22Rv1 (cell line): Measurements from ENCODE around the gene AGPAT4.
"Not testable (repeated sequence)": the region's sequence is repeated elsewhere in the genome, so short reads cannot be mapped to it uniquely, and the experiment has no call there.

ENCODE experiments used
- H3K27ac ChIP-seq: fragments of 450-650 bp; 2 replicates; pipeline ENCODE4 v1.5.1; 2017
- CTCF ChIP-seq: fragments of 450-650 bp; IDR thresholded peaks from 2 replicates; pipeline ENCODE4 v1.5.1; 2017; ENCODE audit warnings: mild to moderate bottlenecking
- ZFX ChIP-seq: fragments of 450-650 bp; IDR thresholded peaks from 2 replicates; pipeline ENCODE4 v1.6.1; 2017; ENCODE audit warnings: antibody characterized with exemption, borderline replicate concordance

AGPAT4 gene

GRCh38 chr6:161128680-161129196 lies 145.1 kb downstream of the AGPAT4 start:
- TF ChIP-seq ZFX (no peak), CTCF (no peak)
- H3K27ac ChIP-seq, result no peak overlapping the region

GRCh38 chr6:161128230-161128629 lies 145.6 kb downstream of the AGPAT4 start:
- TF ChIP-seq CTCF (no peak), ZFX (no peak)
- no peak overlapping the region for H3K27ac ChIP-seq

- no peak overlapping the region for H3K27ac ChIP-seq
- TF ChIP-seq ZFX (no peak), CTCF (no peak)
Observed at GRCh38 chr6:161127071-161127740, 146.7 kb downstream of the AGPAT4 start.

DNA sequence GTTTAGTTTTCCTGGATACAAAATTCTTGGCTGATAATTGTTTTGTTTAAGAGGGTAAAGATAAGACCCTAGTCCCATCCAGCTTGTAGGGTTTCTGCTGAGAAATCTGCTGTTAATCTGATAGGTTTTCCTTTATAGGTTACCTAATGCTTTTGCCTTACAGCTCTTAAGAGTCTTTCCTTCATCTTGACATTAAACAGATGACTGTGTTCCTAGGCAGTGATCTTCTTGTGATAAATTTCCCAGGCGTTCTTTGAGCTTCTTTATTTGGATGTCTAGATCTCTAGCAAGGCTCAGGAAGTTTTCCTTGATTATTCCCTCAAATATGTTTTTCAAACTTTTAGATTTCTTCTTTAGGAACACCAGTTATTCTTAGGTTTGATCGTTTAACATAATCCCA lies 148.3 kb downstream of the AGPAT4 start:
- no peak overlapping the region for H3K27ac ChIP-seq
- TF ChIP-seq ZFX (no peak), CTCF (no peak)

- H3K27ac ChIP-seq, result not testable (repeated sequence)
Observed at GRCh38 chr6:161123319-161123718, 150.5 kb downstream of the AGPAT4 start.

DNA sequence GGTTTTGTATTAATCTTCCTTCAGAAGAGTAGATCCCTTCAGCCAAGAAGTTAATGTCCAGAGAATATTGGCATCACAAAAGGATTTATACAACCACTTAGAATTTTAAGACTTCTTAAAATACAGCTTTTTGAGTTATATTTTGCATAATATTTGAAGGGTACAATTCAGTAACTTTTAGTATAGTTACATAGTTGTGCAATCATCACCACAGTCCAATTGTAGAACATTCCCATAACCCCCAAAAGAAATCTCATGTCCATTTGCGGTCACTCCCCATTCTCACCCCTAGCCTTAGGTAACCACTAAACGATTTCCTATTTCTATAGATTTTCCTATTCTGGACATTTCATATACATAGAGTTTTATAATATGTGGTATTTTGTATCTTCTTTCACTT lies 155.9 kb downstream of the AGPAT4 start:
- H3K27ac ChIP-seq, result no peak overlapping the region
- TF ChIP-seq CTCF (no peak), ZFX (no peak)

DNA sequence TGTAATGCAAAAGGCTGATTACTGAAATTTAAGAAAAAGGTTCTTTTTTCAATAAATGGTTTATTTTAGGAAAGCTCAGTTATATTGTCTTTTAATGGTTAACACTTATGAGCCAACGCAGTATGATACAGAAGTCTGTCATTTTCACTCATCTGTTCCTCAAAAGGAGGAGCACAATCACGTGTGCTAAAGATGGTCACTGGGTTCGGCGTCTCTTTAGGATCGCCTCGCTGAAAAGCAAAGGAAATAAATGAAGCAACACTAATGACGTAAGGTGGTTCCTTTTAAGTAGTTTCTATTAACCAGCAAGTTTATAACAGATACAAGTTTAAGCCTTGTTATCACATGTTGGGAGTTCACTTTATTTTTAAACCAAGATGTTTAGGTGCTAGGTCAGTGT lies 156.6 kb downstream of the AGPAT4 start:
- H3K27ac ChIP-seq, result no peak overlapping the region
- TF ChIP-seq ZFX (no peak), CTCF (no peak)

DNA sequence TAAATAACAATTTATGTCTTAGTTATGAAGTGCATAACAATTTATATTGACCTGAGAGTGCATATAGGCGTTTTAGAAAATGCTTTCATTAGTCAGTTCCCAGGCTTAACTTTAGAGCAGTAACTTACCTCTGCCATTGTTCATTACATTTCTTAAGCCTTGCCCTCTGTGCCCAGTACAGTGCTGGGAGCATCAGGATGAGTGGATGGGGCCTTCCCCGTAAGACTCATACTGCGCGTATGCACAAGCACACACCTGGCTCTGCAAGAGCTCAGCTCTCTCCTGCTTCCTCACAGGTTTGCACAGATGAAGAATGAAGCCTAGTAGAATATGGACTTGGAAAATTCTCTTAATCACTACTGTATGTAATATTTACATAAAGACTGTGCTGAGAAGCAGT lies 157.3 kb downstream of the AGPAT4 start:
- H3K27ac ChIP-seq, result no peak overlapping the region
- no peak for TF ChIP-seq CTCF
- TF ChIP-seq ZFX, result no peak
